ENCODE results near the gene DENND1A.

DENND1A gene

DNA sequence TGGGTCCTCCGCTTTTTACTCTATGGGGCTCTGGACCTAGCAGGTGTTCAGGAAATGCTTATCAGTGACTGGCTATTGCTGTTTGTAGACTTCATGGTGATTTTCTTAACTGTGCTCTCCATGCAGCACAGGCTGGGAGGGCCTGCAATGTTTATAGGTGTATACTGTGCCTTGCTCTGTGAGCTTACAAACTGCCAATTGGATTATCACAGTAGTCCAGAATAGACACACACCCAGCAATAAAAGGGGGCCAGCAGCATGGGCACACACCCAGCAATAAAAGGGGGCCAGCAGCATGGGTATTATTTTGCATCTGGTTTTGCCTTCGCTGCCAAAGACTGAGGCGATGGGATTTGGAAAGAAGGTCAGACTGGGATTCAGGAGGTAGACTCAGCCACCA is 473.9 kb downstream of the DENND1A start:
- DNase-seq, result no peak
- Histone ChIP-seq H3K4me1 (no peaks in the 10 kb centered on the region), H3K27ac (no peak overlapping the region), H3K36me3 (peaks cover 0 to 17% (median 7%) of the 10 kb centered on the region in 3 donors), H3K4me3 (no peak overlapping the region), H3K9me3 (no peaks in the 10 kb centered on the region), H3K27me3 (no peaks in the 10 kb centered on the region)
- TF ChIP-seq, protein P1, sequence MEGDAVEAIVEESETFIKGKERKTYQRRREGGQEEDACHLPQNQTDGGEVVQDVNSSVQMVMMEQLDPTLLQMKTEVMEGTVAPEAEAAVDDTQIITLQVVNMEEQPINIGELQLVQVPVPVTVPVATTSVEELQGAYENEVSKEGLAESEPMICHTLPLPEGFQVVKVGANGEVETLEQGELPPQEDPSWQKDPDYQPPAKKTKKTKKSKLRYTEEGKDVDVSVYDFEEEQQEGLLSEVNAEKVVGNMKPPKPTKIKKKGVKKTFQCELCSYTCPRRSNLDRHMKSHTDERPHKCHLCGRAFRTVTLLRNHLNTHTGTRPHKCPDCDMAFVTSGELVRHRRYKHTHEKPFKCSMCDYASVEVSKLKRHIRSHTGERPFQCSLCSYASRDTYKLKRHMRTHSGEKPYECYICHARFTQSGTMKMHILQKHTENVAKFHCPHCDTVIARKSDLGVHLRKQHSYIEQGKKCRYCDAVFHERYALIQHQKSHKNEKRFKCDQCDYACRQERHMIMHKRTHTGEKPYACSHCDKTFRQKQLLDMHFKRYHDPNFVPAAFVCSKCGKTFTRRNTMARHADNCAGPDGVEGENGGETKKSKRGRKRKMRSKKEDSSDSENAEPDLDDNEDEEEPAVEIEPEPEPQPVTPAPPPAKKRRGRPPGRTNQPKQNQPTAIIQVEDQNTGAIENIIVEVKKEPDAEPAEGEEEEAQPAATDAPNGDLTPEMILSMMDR (IDR thresholded peaks at IDR 0.05), result no peak
- intact Hi-C loops (cut with DNase I; ENCODE audit: low total_unique reads), result no loop called here

DNA sequence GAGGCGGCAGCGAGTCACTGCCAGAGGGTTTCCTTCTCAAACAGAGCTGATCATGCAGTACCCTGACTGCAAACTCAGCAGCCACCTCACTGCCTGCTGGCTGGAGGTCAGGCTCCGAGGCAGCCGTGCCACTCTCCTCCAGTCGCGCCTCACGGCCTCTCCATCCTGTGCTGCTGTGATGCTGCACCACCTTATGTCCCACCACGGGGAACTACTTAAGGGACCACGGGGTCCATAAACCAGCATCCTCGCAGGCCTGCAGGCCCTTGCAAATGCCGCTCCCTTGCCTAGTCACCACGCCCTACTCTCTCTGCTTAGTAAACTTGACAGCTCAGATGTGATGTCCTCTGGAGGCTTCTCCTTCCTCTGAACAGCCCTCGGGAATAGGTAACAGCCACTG is 474.7 kb downstream of the DENND1A start:
- TF ChIP-seq, protein P1 (IDR thresholded peaks at IDR 0.05), result no peak
- H3K9me3 ChIP-seq, result no peaks in the 10 kb centered on the region
- no peaks in the 10 kb centered on the region for H3K27me3 ChIP-seq
- H3K4me1 ChIP-seq, result no peaks in the 10 kb centered on the region
- H3K36me3 ChIP-seq, result peaks cover 0 to 17% (median 7%) of the 10 kb centered on the region in 3 donors
- H3K4me3 ChIP-seq, result no peak overlapping the region
- H3K27ac ChIP-seq, result no peak overlapping the region
- intact Hi-C loops (cut with DNase I; ENCODE audit: low total_unique reads), result no loop called here
- peak in 1 of 2 donors; percentile 60 for DNase-seq

DNA sequence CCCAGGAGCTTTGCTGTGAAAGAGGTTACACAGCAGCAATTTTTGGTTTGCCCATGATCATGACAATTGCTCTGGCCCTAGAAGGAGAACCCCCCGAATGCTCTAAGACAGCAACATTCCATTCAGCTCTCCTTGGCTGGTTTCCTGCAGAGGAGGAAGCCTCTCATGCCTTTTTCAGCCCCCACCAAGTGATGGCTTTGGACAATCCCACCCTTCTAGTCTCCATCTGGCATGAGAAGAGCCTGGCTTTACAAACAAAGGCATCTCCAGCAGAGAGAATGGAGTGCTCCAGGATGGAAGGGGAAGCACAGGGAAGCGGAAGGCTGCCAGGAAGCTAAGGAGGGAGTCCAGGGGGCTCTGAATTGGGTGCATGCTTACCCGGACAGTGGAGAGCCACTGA is 475.6 kb downstream of the DENND1A start:
- Histone ChIP-seq H3K27me3 (no peaks in the 10 kb centered on the region), H3K36me3 (peaks cover 0 to 17% (median 7%) of the 10 kb centered on the region in 3 donors), H3K4me1 (no peaks in the 10 kb centered on the region), H3K4me3 (no peak overlapping the region), H3K9me3 (no peaks in the 10 kb centered on the region), H3K27ac (no peak overlapping the region)
- intact Hi-C loops (cut with DNase I; ENCODE audit: low total_unique reads), result no loop called here
- no peak for DNase-seq
- TF ChIP-seq, protein P1 (IDR thresholded peaks at IDR 0.05), result no peak

DNA sequence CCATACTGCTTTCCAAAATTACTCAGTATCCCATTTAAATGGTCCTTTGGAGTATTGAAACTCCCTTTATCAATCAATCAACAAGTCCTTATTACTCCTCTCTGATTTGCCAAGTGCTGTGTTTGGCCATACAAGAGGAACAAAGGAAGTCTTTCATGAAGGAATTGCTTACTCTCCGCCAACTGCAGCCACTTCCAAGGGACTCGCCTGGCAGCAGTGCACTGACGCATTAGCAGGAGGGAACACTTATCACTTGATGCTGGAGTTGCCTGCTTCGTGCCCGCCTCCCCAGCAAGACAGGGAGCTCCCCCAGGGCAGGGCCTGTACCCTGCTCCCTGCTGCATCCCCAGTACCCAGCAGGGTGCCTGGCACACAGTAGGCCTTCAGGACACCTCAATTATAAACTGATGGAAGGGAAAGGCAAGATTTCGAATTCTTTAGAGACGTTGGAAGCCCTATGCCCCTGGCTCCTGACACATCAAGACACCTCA is 476.1 kb downstream of the DENND1A start:
- Histone ChIP-seq H3K36me3 (peaks cover 0 to 17% (median 7%) of the 10 kb centered on the region in 3 donors), H3K4me3 (no peak overlapping the region), H3K9me3 (no peaks in the 10 kb centered on the region), H3K27me3 (no peaks in the 10 kb centered on the region), H3K4me1 (no peaks in the 10 kb centered on the region), H3K27ac (no peak overlapping the region)
- DNase-seq, result no peak
- TF ChIP-seq, protein P1 (IDR thresholded peaks at IDR 0.05), result no peak
- intact Hi-C loops (cut with DNase I; ENCODE audit: low total_unique reads), result no loop called here

DNA sequence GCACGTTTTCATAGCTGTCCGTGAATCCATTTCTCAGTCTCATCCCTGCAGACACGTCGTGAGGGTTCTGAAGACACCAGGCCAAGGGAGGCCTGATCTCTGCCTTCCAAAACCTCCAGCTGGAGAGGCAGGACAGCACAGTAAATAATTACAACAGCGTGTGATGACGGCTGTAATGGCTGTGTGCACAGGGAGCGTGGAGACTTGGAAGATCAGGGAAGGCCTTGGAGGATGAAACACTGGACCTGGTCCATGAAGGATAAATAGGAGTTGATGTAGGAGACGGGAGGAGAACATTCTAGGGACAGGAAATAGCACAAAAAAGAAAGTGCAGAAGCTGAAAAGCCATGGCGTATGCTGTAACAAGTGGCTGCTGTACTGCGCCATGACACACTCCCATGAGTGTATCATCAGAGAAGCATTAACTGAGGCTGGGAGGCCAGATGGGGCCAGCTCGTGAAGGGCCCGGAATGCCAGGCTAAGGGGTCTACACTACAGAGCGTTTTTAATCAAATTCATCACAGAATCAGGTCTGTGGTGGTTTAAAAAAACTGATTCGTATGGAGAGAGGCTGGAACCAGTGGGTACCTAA is 476.8 kb downstream of the DENND1A start:
- Histone ChIP-seq H3K4me3 (no peak overlapping the region), H3K9me3 (no peaks in the 10 kb centered on the region), H3K27ac (no peak overlapping the region), H3K36me3 (peaks cover 0 to 17% (median 7%) of the 10 kb centered on the region in 3 donors), H3K27me3 (no peaks in the 10 kb centered on the region), H3K4me1 (no peaks in the 10 kb centered on the region)
- no peak for DNase-seq
- TF ChIP-seq, protein P1 (IDR thresholded peaks at IDR 0.05), result no peak
- intact Hi-C loops (cut with DNase I; ENCODE audit: low total_unique reads), result no loop called here

All from tibial artery (tissue), 4 donors.